Astrocyte of the spinal cord (primary cell): Measurements from ENCODE around the gene CARD16.

ENCODE experiments used
- DNase-seq: peaks from one replicate; pipeline ENCODE4 v3.0.0; 2011; ENCODE audit warnings: low read depth, low spot score
- H3K4me3 ChIP-seq: 2 replicates; pipeline ENCODE4 v1.5.1; 2011; ENCODE audit warnings: low read depth, mild to moderate bottlenecking, low read length, moderate library complexity
- CTCF ChIP-seq: IDR thresholded peaks from 2 replicates; pipeline ENCODE4 v1.5.1; 2012; ENCODE audit warnings: low read depth, mild to moderate bottlenecking, low read length, inconsistent platforms
- in situ Hi-C: cut with HindIII; loops from 2 replicates; pipeline ENCODE4 v1.10.0; 2017; ENCODE audit warnings: low sequenced_read_pairs

CARD16 gene

GRCh38 chr11:105032495-105032894 is 12.6 kb downstream of the CARD16 start:
- in situ Hi-C loops, result no loop called here
- DNase-seq, result no peak
- no peak overlapping the region for H3K4me3 ChIP-seq
- no peak for TF ChIP-seq CTCF

DNA sequence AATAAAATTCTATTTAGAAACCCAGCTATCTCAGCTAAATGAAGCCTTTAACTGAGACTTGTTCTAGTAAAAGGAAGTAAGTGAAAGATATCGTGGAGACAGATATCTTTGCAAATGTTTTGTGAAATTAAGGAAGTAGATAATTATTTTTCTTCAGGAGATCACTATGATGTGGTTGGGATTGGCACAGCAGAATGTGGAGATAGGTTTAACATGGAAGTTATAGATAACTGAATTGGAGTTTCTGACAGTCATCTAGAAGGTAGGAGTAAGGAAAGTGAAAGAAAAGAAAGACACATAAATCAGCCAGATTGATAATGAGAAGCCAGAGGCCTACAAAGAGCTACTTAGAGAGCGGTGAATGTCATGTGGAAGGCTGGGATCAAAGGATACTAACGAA is 17.5 kb downstream of the CARD16 start:
- no peak for DNase-seq
- in situ Hi-C loops, result no loop called here
- TF ChIP-seq CTCF, result no peak
- no peak overlapping the region for H3K4me3 ChIP-seq

DNA sequence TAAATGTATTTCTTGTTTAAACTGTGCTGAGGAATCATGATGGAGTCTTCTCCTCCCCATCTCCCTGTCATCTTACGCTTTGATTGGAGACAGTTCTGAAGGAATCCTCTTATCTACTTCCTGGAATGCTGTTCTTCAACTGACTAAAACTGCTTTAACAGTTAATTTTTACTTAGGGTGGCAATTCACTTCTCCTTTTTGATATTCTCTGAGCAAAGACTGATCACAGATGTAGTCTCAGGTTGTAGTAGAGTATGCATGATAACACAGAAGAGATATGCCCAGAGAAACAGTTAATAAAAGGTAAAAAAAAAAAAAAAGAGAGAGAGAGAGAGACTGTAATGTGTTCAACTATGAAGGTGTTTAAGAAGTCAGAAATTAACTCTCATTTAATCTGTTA is 20.7 kb downstream of the CARD16 start:
- no peak for DNase-seq
- in situ Hi-C loops, result no loop called here
- no peak for TF ChIP-seq CTCF
- H3K4me3 ChIP-seq, result no peak overlapping the region

- in situ Hi-C loops, result no loop called here
- TF ChIP-seq CTCF, result no peak
- H3K4me3 ChIP-seq, result no peak within 1 kb of the TSS
- no peak for DNase-seq
These were observed 22.1 kb downstream of the CARD16 start, which contains the start of gene CASP5 for GRCh38 chr11:105023003-105023402. Gene CASP5, minus strand, starts transcription at chr11:105023168. Its CDS starts 32 bp downstream, at chr11:105023136.

- in situ Hi-C loops, result no loop called here
- no peak overlapping the region for H3K4me3 ChIP-seq
- no peak for TF ChIP-seq CTCF
- no peak for DNase-seq
These were observed 22.6 kb downstream of the CARD16 start for GRCh38 chr11:105022527-105022926.

DNA sequence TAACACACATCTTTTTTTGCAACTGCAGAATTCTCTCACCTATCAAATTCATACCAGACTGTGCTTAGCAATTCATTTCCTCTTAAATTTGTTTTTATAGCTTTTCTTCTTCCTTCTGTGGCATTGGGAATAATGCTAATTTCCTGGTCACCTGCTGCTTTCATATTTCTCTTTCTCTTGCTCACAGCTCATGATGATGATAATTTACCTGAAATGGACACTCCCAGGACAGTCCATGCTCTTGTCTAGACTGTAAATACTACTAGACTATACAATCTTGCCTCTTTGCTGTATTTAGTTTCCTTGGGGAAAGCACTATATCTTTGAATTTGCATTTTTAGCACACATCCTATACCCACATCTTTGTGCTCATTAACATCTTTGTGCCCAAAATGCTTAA is 37.7 kb downstream of the CARD16 start:
- no peak for TF ChIP-seq CTCF
- no peak for DNase-seq
- no peak overlapping the region for H3K4me3 ChIP-seq
- in situ Hi-C loops, result no loop called here

GRCh38 chr11:105005451-105005845 is 39.7 kb downstream of the CARD16 start:
- no peak overlapping the region for H3K4me3 ChIP-seq
- no peak for TF ChIP-seq CTCF
- in situ Hi-C loops, result no loop called here
- no peak for DNase-seq
